HG02610 (cell line): ENCODE measurements around the gene KLRC1.
"Not testable (repeated sequence)": the region's sequence is repeated elsewhere in the genome, so short reads cannot be mapped to it uniquely, and the experiment has no call there.

Experiments used
- ATAC-seq: cut with Tn5 transposase; IDR thresholded peaks from one replicate; pipeline ENCODE4 v1.9.1; 2021; ENCODE audit warnings: mild to moderate bottlenecking, moderate library complexity; ENCODE audit not compliant: unreplicated experiment

Gene KLRC1

DNA sequence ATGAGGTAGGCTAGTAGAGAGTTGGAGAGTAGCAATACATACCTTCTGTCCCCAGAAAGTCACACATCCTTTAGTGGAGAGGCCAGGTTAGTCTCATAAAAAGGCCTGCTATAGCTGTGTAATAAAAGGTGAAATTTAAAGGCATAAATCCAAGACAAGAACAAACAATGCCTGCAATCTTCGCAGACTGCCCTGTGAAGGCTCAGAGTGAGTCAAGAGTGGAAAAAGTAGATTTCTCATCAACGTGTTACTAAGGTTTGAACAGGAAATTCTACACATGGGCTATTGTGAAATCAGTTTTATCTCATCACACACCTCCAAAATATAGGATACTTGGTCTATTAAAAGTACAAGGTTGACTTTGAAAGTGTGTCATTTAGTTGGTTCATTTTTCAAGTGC, at the start of gene KLRC1:
Gene KLRC1, minus strand, starts transcription at position 222 of the 400 bp plus-strand sequence. CDS start 2,221 bp downstream, outside the sequence.
- ATAC-seq, result no peak

- ATAC-seq, result no peak
Observed at GRCh38 chr12:10501030-10501429, 47.9 kb upstream of the KLRC1 start.

GRCh38 chr12:10498042-10498441, 44.9 kb upstream of the KLRC1 start:
- ATAC-seq, result no peak

- no peak for ATAC-seq
Observed at GRCh38 chr12:10497602-10498001, 44.4 kb upstream of the KLRC1 start.

GRCh38 chr12:10491766-10492165, 38.6 kb upstream of the KLRC1 start:
- ATAC-seq, result no peak

GRCh38 chr12:10487328-10487727, 34.2 kb upstream of the KLRC1 start:
- not testable (repeated sequence) for ATAC-seq

GRCh38 chr12:10481901-10482300, 28.7 kb upstream of the KLRC1 start:
- not testable (repeated sequence) for ATAC-seq

DNA sequence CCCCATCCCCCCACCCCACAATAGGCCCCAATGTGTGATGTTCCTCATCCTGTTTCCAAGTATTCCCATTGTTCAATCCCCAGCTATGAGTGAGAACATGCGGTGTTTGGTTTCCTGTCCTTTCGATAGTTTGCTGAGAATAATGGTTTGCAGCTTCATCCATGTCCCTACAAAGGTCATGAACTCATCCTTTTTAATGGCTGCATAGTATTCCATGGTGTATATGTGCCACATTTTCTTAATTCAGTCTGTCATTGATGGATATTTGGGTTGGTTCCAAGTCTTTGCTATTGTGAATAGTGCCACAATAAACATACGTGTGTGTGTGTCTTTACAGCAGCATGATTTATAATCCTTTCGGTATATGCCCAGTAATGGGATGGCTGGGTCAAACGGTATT, 19.6 kb upstream of the KLRC1 start:
- not testable (repeated sequence) for ATAC-seq

DNA sequence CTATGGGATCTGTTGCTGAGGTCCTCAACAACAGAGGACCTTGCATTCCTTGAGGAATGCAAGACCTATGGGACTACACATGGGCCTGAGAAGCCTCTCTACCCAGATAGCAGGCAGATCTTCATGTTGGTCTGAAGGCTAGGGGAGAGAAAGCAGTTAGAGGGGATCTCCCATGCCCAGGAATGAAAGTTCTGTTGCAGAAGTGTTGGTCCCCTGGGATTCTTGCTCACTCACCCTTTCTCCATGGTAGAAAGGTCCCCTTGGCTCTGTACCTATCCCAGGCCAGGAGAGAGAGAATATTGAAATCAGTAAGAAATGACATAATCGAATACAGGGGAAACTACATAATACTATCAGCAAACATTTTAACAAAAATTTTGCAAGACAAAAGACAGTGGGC, 16.5 kb upstream of the KLRC1 start:
- no peak for ATAC-seq

DNA sequence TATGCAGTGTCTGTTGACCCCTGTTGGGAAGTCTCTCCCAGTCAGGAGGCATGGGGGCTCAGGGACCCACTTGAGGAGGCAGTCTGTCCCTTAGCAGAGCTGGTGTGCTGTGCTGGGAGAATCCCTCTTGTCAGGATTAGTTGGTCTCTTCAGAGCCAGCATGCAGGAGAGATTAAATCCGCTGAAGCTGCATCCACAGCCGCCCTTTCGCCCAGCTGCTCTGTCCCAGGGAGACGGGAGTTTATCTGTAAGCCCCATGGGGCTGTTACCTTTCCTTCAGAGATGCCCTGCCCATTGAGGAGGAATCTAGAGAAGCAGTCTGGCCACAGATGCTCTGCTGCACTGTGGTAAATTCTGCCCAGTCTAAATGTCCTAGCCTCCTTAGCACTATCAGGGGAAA, 13.1 kb upstream of the KLRC1 start:
- no peak for ATAC-seq

GRCh38 chr12:10457760-10458159, 4.6 kb upstream of the KLRC1 start:
- no peak for ATAC-seq

DNA sequence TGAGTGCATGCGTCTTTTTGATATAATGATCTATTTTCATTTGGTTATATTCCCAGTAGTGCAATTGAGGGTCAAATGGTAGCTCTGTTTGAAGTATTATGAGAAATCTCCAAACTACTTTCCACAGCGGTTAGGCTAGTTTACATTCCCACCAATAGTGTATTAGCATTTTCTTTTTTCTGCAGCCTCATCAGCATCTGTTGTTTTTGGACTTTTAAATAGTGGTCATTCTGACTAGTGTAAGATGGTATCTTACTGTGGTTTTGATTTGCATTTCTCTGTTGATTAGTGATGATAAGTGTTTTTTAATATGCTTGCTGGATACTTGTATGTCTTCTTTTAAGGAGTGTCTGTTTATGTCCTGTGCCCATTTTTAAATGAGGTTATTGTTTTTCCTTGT, 3.7 kb upstream of the KLRC1 start:
- no peak for ATAC-seq

- no peak for ATAC-seq
Observed at GRCh38 chr12:10455766-10456165, 2.6 kb upstream of the KLRC1 start.

DNA sequence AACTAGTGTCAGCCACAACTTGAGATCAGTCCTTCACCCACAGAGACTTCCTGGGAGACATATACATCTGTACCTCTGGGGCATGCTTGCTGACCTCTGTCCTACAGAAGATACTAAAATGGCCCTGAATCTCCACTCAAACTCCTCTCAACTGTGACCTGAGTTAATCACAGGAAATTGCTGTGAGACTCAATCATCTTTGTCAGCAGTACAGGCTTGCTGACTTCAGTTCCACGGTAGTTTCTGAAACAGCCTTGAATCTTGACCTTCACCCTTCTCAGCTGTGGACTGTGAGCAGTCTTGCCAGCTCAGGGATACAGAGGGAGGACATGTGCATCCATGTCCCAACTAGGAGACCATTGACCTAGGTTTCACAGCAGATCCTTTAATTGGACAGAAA, 1.4 kb upstream of the KLRC1 start:
- ATAC-seq, result no peak

- ATAC-seq, result no peak
Observed at GRCh38 chr12:10448236-10448635, 4.9 kb downstream of the KLRC1 start.

DNA sequence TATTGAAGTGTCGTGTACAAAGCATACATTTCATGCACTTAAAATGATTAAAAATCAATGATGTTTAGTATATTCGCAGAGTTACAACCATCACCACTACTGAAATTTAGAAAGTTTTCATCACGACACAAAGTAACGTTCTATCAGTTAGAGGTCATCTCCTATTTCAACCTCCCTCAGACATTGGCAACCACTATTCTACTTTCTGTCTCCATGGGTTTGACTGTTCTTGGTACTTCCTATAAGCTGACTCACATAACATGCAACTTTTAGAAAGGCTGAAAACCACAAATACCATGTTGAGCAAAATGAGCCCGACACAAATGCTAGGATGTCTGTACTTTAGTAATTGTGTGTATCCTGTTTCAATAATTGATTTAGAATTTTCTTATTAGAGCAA, 7.1 kb downstream of the KLRC1 start:
- not testable (repeated sequence) for ATAC-seq

DNA sequence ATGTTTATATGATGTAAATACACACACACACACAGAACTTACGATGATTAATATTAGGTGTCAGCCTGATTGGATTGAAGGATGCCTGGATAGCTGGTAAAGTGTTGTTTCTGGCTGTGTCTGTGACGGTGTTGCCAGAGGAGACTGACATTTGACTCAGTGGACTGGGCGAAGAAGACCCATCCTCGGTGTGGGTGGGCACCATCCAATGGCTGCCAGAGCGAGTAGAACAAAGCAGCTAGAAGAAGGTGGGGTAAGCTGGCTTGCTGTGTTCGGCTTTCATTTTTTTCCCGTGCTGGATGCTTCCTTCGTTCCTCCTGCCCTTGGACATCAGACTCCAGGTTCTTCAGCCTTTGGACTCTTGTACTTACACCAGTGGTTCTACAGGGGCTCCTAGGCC, 12.0 kb downstream of the KLRC1 start:
- ATAC-seq, result not testable (repeated sequence)

DNA sequence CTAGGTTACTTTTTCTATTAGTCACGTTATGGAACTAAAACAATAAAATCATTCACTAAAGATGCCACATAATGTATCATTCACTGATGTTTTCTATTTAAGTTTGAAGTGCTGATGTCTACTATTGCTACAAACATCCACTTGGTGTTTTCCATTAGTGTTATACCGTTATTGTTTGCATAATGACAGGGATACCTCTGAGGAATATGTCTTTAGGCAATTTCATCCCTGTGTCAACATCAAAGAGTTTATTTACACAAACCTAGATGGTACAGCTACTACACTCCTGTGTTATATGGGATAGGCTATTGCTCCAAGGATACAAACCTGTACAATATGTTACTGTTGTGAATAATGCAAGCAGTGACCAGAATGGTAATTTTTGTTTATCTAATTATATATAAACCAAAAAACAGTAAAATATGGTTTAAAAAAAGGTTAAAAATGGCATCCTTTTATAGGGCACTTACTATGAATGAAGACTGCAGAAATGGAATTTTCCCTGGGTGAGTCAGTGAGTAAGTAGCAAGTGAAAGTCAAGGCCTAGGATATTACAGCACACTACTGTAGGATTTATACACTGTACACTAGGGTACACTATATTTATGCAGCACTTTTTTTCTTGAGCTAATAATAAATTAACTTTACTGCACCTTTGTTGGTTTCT, 13.4 kb downstream of the KLRC1 start:
- not testable (repeated sequence) for ATAC-seq

DNA sequence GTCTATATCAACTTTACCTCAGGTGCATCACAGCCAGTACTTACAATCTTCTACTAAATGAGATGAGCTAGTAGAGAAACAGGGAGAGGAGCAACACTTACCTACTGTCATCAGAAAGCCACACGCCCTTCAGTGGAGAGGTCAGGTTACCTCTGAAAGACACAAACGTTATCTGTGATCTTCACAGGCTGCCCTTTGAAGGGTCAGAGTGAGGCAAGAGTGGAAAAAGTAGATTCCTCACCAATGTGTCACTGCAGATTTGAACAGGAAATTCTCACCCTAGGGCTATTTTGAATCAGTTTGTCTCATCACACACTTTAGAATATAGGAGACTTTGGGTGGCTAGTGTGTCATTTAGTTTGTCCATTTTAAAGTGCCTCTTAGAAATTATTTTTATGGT, 15.6 kb downstream of the KLRC1 start:
- not testable (repeated sequence) for ATAC-seq

DNA sequence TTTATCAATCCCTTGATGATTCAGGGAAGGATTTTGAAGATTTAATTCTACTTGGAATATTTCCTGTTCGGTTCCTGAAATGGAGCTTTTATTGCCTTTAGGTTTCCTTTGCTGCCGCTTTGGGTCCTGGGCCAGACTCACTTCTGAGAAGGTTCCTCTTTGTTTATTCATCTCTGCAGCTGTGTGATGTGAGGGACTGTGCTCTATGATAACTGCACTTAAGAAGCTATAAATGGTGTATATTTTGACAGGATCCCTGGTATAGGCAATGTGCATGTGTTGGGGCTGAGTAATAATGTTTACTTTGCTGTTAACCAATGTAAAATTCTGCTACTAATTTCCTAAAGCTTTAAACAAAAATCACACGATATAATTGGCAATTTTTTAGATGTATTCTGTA, 17.4 kb downstream of the KLRC1 start, which contains the start of gene KLRC2:
Gene KLRC2, minus strand, starts transcription at position 195 of the 400 bp plus-strand sequence. Its CDS starts 24 bp downstream, at position 171.
- ATAC-seq, result not testable (repeated sequence)

DNA sequence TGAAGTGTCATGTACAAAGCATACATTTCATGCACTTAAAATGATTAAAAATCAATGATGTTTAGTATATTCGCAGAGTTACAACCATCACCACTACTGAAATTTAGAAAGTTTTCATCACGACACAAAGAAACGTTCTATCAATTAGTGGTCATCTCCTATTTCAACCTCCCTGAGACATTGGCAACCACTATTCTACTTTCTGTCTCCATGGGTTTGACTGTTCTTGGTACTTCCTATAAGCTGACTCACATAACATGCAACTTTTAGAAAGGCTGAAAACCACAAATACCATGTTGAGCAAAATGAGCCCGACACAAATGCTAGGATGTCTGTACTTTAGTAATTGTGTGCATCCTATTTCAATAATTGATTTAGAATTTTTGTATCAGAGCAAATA, 22.6 kb downstream of the KLRC1 start:
- not testable (repeated sequence) for ATAC-seq

DNA sequence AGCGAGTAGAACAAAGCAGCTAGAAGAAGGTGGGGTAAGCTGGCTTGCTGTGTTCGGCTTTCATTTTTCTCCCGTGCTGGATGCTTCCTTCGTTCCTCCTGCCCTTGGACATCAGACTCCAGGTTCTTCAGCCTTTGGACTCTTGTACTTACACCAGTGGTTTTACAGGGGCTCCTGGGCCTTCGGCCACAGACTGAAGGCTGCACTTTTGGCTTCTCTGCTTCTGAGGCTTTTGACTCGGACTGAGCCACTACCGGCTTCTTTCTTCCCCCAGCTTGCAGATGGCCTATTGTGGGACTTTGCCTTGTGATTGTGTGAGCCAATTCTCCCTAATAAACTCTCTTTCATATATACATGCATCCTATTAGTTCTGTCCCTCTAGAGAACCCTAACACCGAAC, 27.2 kb downstream of the KLRC1 start:
- ATAC-seq, result not testable (repeated sequence)
